Measurements from ENCODE around the gene ACAN. TPM values are rescaled to one million over a fixed set of nuclear protein-coding genes. Genes with fewer than 3 reads are reported as not detected.
"Not testable (repeated sequence)": the region's sequence is repeated elsewhere in the genome, so short reads cannot be mapped to it uniquely, and the experiment has no call there.

ACAN gene
- polyA plus RNA-seq, 1 donor = 4.5 TPM

- no peak for DNase-seq
Observed at GRCh38 chr15:88904257-88904623, 101.0 kb downstream of the ACAN start.

- DNase-seq = peak; percentile 79
Observed at GRCh38 chr15:88904624-88905327, 101.5 kb downstream of the ACAN start.

DNA sequence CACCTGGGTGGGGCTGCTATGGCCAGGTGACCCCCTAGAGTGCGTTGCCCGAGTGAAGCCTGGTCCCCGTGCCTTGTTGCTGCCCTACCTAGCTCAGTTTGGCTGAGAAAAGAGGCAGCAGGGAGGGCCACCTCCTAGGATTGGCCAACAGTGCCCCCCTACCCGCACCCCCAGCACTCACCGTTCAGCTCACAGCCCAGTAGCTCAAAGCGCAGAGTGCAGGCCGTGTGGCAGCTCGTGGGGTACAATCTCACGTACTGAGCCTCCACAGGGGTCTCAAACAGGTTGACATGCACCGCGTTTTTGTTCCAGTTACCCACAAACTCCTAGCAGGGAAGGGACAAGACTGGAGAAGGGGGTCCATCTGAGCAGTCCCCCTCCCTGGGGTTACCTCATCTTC, 102.3 kb downstream of the ACAN start:
- no peak for DNase-seq

DNA sequence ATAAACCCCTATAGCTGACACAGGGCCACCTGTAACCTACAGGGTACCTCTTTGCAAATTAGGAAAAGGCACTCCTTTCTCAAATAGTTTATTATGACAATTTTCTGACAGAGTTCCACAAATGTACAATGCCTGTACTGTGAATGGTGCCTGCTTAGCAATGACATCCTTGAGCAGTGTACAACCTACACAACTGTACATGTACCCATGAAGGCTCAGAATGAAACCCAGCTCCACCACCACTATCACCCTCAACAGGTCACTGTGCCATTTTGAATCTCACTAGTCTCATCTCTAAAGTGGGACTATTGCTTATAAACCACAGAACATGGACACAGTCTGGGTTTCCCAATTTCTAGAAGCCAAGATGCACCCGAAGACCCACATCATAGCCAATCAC, 102.9 kb downstream of the ACAN start:
- DNase-seq = no peak

DNA sequence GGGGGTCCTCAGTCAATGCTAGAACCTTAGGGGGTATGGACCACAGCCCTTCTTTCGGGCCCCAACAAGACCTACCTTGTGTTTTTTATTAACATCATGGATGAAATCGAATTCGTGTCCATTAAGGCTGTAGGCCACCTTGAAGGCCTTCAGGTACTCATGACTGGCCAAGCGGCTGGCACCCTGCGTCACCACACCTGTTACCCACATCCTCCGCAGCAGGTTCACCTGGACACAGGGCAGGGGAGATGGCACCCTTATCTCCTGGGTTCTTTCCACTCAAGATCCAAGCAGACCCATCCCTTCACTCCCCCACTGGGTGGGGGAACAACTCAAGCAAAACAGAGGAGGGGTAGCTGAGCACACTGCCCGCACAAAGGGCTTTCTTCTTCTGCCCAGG, 103.3 kb downstream of the ACAN start:
- no peak for DNase-seq

DNA sequence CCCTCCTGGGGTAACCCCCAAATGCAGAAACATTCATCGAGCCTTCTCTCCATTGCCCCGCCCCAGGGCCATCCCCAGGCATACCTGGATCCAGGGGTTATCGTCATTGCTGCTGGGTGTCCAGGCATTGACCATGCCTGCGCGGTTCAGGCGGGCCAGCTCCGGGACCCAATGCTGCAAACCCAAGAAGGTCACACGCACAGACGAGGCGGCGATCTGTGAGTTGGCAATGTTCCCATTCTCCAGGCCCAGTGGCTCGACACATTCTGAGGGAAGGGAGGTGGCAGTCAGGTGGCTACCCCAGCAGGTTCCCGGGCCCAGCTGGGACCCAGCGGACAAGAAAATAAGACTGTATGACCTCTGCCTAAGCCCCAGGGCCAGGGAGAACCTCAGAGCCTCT, 103.9 kb downstream of the ACAN start:
- DNase-seq = no peak

DNA sequence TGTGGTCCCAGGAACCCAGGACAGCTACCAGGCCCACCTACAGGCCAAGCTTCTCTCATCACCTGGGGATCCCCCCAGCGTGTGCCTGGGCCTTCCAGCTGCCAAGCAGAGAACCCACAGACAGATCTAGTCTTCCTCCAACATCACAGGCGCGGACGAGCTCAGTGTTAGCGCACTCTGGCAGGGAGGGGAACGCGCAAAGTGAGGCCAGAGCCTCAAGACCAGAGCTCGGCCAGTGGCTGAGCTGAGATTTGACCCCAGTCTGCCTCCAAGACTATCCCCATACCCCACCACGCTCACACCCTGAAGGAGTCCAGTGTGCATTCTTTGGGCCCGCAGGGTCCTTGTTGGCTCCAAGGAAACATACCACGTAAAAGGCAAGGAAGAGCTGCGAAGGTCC, 104.9 kb downstream of the ACAN start:
- DNase-seq = no peak

DNA sequence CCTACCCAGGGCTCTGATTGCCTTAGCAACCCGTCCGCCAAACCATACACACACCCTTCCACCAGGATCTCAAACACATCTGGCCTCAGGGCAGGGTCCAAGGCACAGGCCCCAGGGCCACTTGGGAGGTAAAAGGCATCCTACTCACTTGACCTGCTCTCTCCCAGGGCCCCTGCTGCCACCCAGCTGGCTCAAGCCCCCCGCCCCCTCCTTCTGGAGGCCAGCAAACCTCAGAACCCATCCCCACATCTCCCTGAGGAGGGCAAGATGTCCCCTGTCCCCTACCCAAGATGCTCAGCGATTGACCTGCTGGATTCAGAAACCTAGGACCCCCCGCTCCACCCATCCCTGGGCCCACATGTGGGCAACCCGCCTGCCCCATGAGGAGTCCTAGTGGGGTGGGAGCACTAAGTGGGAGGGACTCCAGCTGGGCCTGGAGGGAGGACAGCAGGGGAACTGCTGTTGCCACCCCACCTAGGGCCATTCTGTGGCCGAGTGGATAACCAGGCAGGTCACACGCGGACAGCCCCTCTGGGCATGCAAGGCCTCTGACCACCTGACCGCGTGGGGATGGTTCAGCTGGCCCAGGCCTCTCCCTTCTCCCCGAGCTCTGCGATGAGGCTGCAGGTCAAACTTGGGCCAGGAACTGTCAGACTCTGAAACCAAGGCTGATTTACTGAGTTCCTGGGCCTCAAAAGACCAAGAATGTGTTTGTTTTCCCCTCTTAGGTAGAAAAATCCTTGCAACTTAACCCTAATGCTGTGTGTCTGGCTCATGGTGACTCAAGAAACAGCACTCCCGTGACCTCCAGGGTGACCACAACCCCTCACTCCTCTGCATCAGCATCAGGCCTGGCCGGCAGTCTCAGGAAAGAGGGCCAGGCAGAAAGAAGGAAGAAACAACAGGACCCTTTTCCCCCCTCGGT, 105.7 kb downstream of the ACAN start:
- no peak for DNase-seq

GRCh38 chr15:88909956-88910831, 107.0 kb downstream of the ACAN start:
- no peak for DNase-seq

DNA sequence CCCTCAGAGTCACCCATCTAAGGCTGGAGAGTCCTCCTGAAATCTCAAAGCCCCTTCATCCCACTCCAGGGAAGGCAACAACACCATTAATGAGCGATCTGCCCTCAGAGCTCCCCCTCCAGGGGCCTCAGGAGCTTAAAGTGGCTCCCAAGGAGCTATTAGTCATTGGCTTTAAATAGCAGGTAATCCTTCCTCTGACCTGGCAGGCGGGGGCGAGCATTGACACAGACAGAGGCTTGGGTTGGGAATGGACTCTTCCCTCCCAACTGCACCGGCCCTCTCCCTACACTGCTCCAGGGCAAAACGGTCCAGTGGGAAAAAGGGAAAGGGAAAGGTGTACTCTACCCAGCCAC, 108.5 kb downstream of the ACAN start:
- no peak for DNase-seq

DNA sequence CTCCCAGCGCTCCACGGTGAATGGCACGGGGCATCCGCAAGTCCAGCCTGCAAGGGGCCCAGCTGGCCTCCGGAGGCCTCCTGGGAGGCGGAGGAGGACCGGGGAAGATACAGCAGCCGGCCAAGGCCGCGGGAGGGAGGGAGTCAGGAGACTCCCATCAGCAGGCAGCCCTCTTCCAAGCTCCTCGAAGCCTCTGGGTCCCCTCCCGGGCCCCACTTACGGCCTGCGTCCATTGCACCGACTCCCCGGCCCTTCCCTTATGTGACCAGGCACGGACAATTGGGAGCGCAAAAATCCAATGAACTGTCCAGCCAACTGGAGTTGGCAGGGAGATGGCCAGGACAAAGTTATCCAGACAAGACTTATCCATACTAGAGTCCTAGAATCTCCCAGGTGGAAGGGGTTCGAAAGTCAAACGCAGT, 109.3 kb downstream of the ACAN start:
- DNase-seq = no peak

DNA sequence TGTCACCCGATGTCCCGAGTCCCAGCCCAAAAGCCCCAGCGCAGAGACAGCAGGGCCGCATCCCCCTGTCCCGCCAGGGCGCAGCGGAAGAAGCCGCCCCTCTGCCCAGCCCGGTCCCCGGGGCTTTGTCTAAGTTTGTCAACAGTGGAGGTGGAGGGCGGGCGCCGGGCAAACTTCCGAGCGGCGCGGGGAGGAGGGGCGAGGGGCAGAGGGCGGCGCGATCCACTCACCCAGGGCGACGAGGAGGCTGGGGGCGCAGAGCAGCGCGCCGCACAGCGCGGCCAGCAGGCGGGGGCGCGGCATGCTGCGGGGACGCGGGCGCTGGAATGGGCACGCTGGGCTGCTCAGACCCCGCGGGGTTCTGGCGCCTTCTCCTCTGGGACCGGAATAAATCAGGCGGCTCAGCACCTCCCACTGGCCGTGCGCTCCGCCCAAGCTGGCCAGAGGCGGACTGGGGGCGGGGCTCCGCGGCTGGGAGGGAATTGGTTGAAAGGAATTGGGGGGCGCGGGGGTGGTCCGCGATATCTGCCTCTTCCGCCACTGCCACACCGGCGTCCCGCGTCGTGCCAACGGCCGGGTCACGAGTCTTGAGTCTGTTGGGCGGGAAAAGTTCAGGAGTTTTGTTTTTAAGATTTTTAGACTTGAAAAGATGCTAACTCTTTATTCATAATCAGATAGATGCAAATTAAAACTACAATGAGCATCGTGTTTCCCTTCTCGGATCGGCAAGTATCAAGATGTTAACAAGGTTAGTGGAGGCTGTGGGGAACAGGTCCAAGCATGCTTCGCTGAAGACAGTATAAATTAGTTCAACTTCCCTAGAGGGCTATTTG, 110.0 kb downstream of the ACAN start, which contains the start of gene MFGE8:
Gene MFGE8, minus strand, starts transcription at position 363 of the 833 bp plus-strand sequence. Its CDS starts 60 bp downstream, at position 303.
- peak; percentile 76 for DNase-seq

DNA sequence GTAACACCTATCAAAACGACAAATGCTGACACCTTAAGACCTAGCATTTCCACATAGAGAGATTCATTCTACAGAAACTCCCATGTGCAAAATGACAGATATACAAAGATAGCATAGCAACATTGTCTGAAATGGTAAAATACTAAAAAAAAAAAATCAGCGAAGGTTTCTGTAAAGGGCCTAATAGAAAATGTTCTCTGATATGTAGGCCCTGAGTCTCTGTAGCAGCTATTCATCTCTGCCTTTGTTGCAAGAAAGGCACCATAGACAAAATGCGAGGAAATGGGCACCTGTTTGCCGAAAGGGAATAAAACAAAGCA, 110.6 kb downstream of the ACAN start:
- DNase-seq = no peak

GRCh38 chr15:88915354-88915753, 112.1 kb downstream of the ACAN start:
- no peak for DNase-seq

DNA sequence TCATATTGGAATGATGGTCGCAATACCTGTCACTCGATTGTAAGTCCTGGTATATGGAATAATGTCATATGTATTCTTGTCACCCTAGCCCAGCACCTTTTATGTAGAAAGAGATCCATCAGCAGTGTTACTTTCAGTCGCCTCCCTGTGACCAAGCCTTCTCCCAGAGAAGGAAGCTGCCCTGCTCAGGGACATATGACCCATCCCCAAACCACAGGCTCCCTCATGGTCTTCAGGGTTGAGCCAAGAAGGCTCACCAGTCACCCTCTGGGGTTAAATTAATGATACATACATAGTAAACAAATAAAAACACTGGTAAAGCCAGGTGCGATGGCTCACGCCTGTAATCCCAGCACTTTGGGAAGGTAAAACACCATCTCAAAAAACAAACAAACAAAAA, 114.5 kb downstream of the ACAN start:
- DNase-seq = no peak

GRCh38 chr15:88918738-88919137, 115.5 kb downstream of the ACAN start:
- no peak for DNase-seq

GRCh38 chr15:88920186-88920891, 117.1 kb downstream of the ACAN start:
- no peak for DNase-seq

GRCh38 chr15:88920892-88921435, 117.7 kb downstream of the ACAN start:
- DNase-seq = not testable (repeated sequence)
